AG04450 (cell line): ENCODE data around the gene METTL8. TPM values are rescaled to one million over a fixed set of nuclear protein-coding genes. Genes with fewer than 3 reads are reported as not detected.

ENCODE experiments used
- CTCF ChIA-PET: fragments of 300-600, 350-600 bp; formaldehyde crosslinking; extraction: SDS; loops from one replicate; lab custom pipeline; 2022; ENCODE audit warnings: antibody characterized with exemption, inconsistent platforms; lab: Charles Lee
- POLR2A ChIA-PET: fragments of 350-600 bp; formaldehyde crosslinking; extraction: SDS; loops from one replicate; lab custom pipeline; 2021; ENCODE audit warnings: antibody characterized with exemption, inconsistent platforms; lab: Yijun Ruan, JAX
- DNase-seq: peaks from one replicate; pipeline ENCODE4 v3.0.0-alpha.2; 2011; ENCODE audit warnings: low read depth, low spot score
- H3K27ac ChIP-seq: one replicate; pipeline ENCODE4 v1.5.1; 2012; ENCODE audit warnings: low read depth, low read length, control low read depth
- H3K27me3 ChIP-seq: one replicate; pipeline ENCODE4 v1.6.0; 2012; ENCODE audit warnings: low read length; ENCODE audit not compliant: control insufficient read depth, insufficient read depth
- H3K4me3 ChIP-seq: 2 replicates; pipeline ENCODE4 v1.5.1; 2011; ENCODE audit warnings: mild to moderate bottlenecking, low read depth, low read length, control low read depth
- H3K9me3 ChIP-seq: 2 replicates; pipeline ENCODE4 v1.5.1; 2012; ENCODE audit warnings: low read length; ENCODE audit not compliant: control insufficient read depth, insufficient read depth
- CTCF ChIP-seq: IDR thresholded peaks from 2 replicates; pipeline ENCODE4 v1.5.1; 2011; ENCODE audit warnings: low read depth, low read length, control low read depth, inconsistent platforms
- polyA plus RNA-seq: library from polyadenylated mRNA; depleted of rRNA; stranded (reverse); fragments of >200 nt; gene quantifications from 2 replicates; pipeline ENCODE4 v1.2.3, GENCODE V29; 2011

The METTL8 gene
- polyA plus RNA-seq, 1 experiment = 25.9 TPM

GRCh38 chr2:171347591-171348032 lies 86.2 kb downstream of the METTL8 start:
- ChIA-PET CTCF (interaction anchor here (0.9 to 2.0 kb wide), 2 partner anchors 69 to 419 kb away, joined by 4 read pairs; partner anchors contain the start of gene GORASP2), POLR2A (interaction anchor here (0.6 kb wide), 1 partner anchor 21 kb away, joined by 3 read pairs; no protein-coding TSS in a partner anchor)

GRCh38 chr2:171346723-171347557 lies 86.8 kb downstream of the METTL8 start:
- Histone ChIP-seq H3K27ac (peak overlapping the region; percentile 0), H3K4me3 (no peak overlapping the region), H3K9me3 (no peaks in the 10 kb centered on the region), H3K27me3 (no peaks in the 10 kb centered on the region)
- no peak for DNase-seq
- TF ChIP-seq CTCF = no peak
- ChIA-PET CTCF (interaction anchor here (0.9 to 2.0 kb wide), 2 partner anchors 69 to 418 kb away, joined by 4 read pairs; partner anchors contain the start of gene GORASP2), POLR2A (no interaction called here)

More at GRCh38 chr2:171347591-171348032, 86.2 kb downstream of the METTL8 start:
- TF ChIP-seq CTCF = no peak
- DNase-seq = peak; percentile 83
- no peak overlapping the region for H3K4me3 ChIP-seq
- no peaks in the 10 kb centered on the region for H3K27me3 ChIP-seq
- H3K27ac ChIP-seq = peak overlapping the region; percentile 71
- H3K9me3 ChIP-seq = no peaks in the 10 kb centered on the region

- H3K9me3 ChIP-seq = no peaks in the 10 kb centered on the region
- CTCF ChIA-PET = interaction anchor here (1.3 kb wide), 1 partner anchor 70 kb away, joined by 3 read pairs; no protein-coding TSS in a partner anchor
- no peaks in the 10 kb centered on the region for H3K27me3 ChIP-seq
- no peak overlapping the region for H3K4me3 ChIP-seq
- POLR2A ChIA-PET = no interaction called here
- TF ChIP-seq CTCF = no peak
- no peak overlapping the region for H3K27ac ChIP-seq
- no peak for DNase-seq
These were observed 87.6 kb downstream of the METTL8 start for GRCh38 chr2:171345971-171346722.

- no peak for TF ChIP-seq CTCF
- ChIA-PET POLR2A (no interaction called here), CTCF (no interaction called here)
- DNase-seq = no peak
- H3K27ac ChIP-seq = no peak overlapping the region
- H3K27me3 ChIP-seq = no peaks in the 10 kb centered on the region
- no peak overlapping the region for H3K4me3 ChIP-seq
- no peaks in the 10 kb centered on the region for H3K9me3 ChIP-seq
These were observed 89.6 kb downstream of the METTL8 start for GRCh38 chr2:171344182-171344581.
